ENCODE measurements around the gene NLGN4Y.
"Not testable (repeated sequence)": the region's sequence is repeated elsewhere in the genome, so short reads cannot be mapped to it uniquely, and the experiment has no call there.

Gene NLGN4Y

DNA sequence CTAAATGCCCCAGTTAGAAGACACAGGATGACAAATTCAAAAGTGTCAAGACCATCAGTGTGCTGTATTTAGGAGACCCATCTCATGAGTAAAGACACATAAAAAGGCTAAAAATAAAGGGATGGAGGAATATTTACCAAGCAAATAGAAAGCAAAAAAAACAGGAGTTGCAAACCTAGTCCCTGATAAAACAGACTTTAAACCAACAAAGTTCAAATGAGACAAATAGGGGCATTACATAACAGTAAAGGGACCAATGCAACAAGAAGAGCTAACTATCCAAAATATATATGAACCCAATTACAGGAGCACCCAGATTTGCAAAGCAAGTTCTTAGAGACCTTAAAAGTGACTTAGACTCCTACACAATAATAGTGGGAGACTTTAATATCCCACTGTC lies 336.1 kb downstream of the NLGN4Y start:
- no peak for DNase-seq

DNA sequence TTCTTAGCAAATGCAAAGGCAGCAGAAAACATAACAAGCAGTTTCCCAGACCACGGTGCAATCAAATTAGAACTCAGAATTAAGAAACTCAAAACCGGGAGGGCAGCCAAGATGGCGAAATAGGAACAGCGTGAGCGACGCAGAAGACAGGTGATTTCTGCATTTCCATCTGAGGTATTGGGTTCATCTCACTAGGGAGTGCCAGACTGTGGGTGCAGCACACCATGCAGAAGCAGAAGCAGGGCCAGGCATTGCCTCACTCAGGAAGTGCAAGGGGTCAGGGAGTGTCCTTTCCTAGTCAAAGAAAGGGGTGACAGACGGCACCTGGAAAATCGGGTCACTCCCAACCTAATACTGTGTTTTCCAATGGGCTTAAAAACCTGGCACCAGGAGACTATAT lies 336.7 kb downstream of the NLGN4Y start:
- DNase-seq, result not testable (repeated sequence)

DNA sequence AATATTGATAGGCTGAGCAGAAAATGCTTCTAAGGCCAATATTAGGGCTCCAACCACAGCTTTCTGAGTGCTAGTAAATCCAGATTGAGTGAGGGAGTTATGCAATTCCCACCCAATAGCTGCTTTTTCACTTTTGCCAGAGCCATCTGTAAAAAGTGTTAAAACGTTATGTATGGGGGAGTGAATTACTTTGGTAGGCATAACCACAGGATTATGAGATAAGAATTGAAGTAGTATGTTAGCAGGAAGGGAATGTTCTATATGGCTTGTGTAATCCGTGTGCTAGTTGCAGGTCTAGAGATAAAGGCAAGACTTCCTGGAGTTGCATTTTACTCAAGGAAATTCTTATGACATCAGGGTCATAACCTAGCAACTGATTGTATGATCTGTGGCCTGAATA lies 347.6 kb downstream of the NLGN4Y start:
- DNase-seq, result no peak
